ENCODE results near the gene CYTH2.
"Not testable (repeated sequence)": the region's sequence is repeated elsewhere in the genome, so short reads cannot be mapped to it uniquely, and the experiment has no call there.

CYTH2 gene

GRCh38 chr19:48511800-48512503 is 42.8 kb downstream of the CYTH2 start, which contains the start of gene LMTK3:
LMTK3 (minus strand) TSS chr19:48511835; CDS start chr19:48511576, 259 bp downstream.
- peak; percentile 11 for DNase-seq (ENCODE audit: extremely low read depth, low read depth)
- TF ChIP-seq CTCF (IDR thresholded peaks at IDR 0.05; ENCODE audit: low read depth, low read length) = no peak

GRCh38 chr19:48512504-48513288 is 43.5 kb downstream of the CYTH2 start:
- TF ChIP-seq CTCF (IDR thresholded peaks at IDR 0.05; ENCODE audit: low read depth, low read length) = no peak
- DNase-seq (ENCODE audit: extremely low read depth, low read depth) = no peak

GRCh38 chr19:48513289-48514122 is 44.3 kb downstream of the CYTH2 start:
- DNase-seq (ENCODE audit: extremely low read depth, low read depth) = peak; percentile 25
- no peak for TF ChIP-seq CTCF (IDR thresholded peaks at IDR 0.05; ENCODE audit: low read depth, low read length)

GRCh38 chr19:48514123-48514458 is 44.9 kb downstream of the CYTH2 start:
- no peak for DNase-seq (ENCODE audit: extremely low read depth, low read depth)

GRCh38 chr19:48516536-48516935 is 47.4 kb downstream of the CYTH2 start:
- no peak for DNase-seq (ENCODE audit: extremely low read depth, low read depth)
- TF ChIP-seq CTCF (IDR thresholded peaks at IDR 0.05; ENCODE audit: low read depth, low read length) = no peak

More at GRCh38 chr19:48514123-48514458, 44.9 kb downstream of the CYTH2 start:
- no peak for TF ChIP-seq CTCF (IDR thresholded peaks at IDR 0.05; ENCODE audit: low read depth, low read length)

- no peak for TF ChIP-seq CTCF (IDR thresholded peaks at IDR 0.05; ENCODE audit: low read depth, low read length)
- no peak for DNase-seq (ENCODE audit: extremely low read depth, low read depth)
These were observed 49.0 kb downstream of the CYTH2 start for GRCh38 chr19:48518207-48518606.

- DNase-seq (ENCODE audit: extremely low read depth, low read depth) = not testable (repeated sequence)
These were observed 50.3 kb downstream of the CYTH2 start for GRCh38 chr19:48519426-48519825.
